Measurements from ENCODE around the gene RAB4B. TPM values are rescaled to one million over a fixed set of nuclear protein-coding genes. Genes with fewer than 3 reads are reported as not detected.

The RAB4B gene
- total and polyA plus RNA-seq, 2 donors (not counting 1 experiment from before 2014, with no cell fraction given): 108 to 141 TPM

- peaks cover 27 to 35% of the 10 kb centered on the region in 2 donors for H3K4me1 ChIP-seq (ENCODE audit: control insufficient read depth in 2 of 2, insufficient read depth in 2 of 2, low read length in 2 of 2)
- ChIA-PET CTCF (interaction anchor here (0.9 to 1.1 kb wide), 2 partner anchors 12 to 48 kb away, joined by 3 read pairs; no protein-coding TSS in a partner anchor), POLR2A (no interaction called here)
- no peaks in the 10 kb centered on the region for H3K9me3 Mint-ChIP-seq (ENCODE audit: insufficient read depth)
- DNase-seq (no peak), ATAC-seq (ENCODE audit: low read depth) (no peak)
- no peak overlapping the region for H3K9ac ChIP-seq (ENCODE audit: low read length)
- no peaks in the 10 kb centered on the region for H3K27me3 Mint-ChIP-seq
- no peak overlapping the region for H3K4me3 ChIP-seq (ENCODE audit: control extremely low read depth in 1 of 5, extremely low read depth in 1 of 5, insufficient read depth in 1 of 5, low read depth in 2 of 5, low read length in 4 of 5)
- no peaks in the 10 kb centered on the region for H3K9me3 ChIP-seq (ENCODE audit: control extremely low read depth in 1 of 3, control insufficient read depth in 2 of 3, insufficient read depth in 1 of 3, low read length in 2 of 3)
- 100% methylated on average over 1 of the region's 3 CpGs for WGBS (ENCODE audit: insufficient coverage)
- H3K79me2 ChIP-seq (ENCODE audit: control insufficient read depth, insufficient read depth, low read length): peaks cover 79% of the 10 kb centered on the region
- no peak overlapping the region for H3K4me3 Mint-ChIP-seq
- H2AFZ ChIP-seq (ENCODE audit: insufficient read depth, low read depth, low read length, poor library complexity, severe bottlenecking): no peak overlapping the region
- no peak overlapping the region for H3K27ac Mint-ChIP-seq
- H4K20me1 ChIP-seq (ENCODE audit: control insufficient read depth, insufficient read depth, low read length, poor library complexity, severe bottlenecking): peaks cover 91% of the 10 kb centered on the region
- TF ChIP-seq CTCF (IDR thresholded peaks at IDR 0.05): no peak
- TF ChIP-seq EZH2 (IDR thresholded peaks at IDR 0.05; ENCODE audit: borderline replicate concordance, insufficient read depth, low read depth, low read length, poor library complexity, severe bottlenecking): no peak
- no peak overlapping the region for H3K4me2 ChIP-seq (replicated peaks; ENCODE audit: low read depth, low read length, poor library complexity, severe bottlenecking)
- no peaks in the 10 kb centered on the region for H3K27me3 ChIP-seq (replicated peaks in 1 of 4; ENCODE audit: control extremely low read depth in 1 of 4, control insufficient read depth in 3 of 4, insufficient read depth in 4 of 4, low read length in 3 of 4)
- H3K36me3 ChIP-seq (replicated peaks in 1 of 2; ENCODE audit: control extremely low read depth in 1 of 2, control insufficient read depth in 1 of 2, extremely low read depth in 1 of 2, insufficient read depth in 2 of 2, low read length in 1 of 2): peaks cover 30 to 84% of the 10 kb centered on the region in 2 experiments
- intact Hi-C loops (cut with micrococcal nuclease): no loop called here
- H3K4me1 Mint-ChIP-seq: peaks cover 37% of the 10 kb centered on the region
- H3K27ac ChIP-seq (ENCODE audit: low read length in 2 of 2): no peak overlapping the region
Measured at GRCh38 chr19:40758491-40758890, 19.6 kb upstream of the RAB4B start.

- H3K4me2 ChIP-seq (replicated peaks; ENCODE audit: low read depth, low read length, poor library complexity, severe bottlenecking): no peak overlapping the region
- H3K36me3 ChIP-seq (replicated peaks in 1 of 2; ENCODE audit: control extremely low read depth in 1 of 2, control insufficient read depth in 1 of 2, extremely low read depth in 1 of 2, insufficient read depth in 2 of 2, low read length in 1 of 2): peaks cover 30 to 90% of the 10 kb centered on the region in 2 experiments
- no peak overlapping the region for H3K4me3 ChIP-seq (ENCODE audit: control extremely low read depth in 1 of 5, extremely low read depth in 1 of 5, insufficient read depth in 1 of 5, low read depth in 2 of 5, low read length in 4 of 5)
- H3K4me1 ChIP-seq (ENCODE audit: control insufficient read depth in 2 of 2, insufficient read depth in 2 of 2, low read length in 2 of 2): peaks cover 25 to 26% of the 10 kb centered on the region in 2 donors
- no peak overlapping the region for H3K4me3 Mint-ChIP-seq
- DNase-seq (no peak), ATAC-seq (ENCODE audit: low read depth) (no peak)
- no peaks in the 10 kb centered on the region for H3K9me3 ChIP-seq (ENCODE audit: control extremely low read depth in 1 of 3, control insufficient read depth in 2 of 3, insufficient read depth in 1 of 3, low read length in 2 of 3)
- H3K9me3 Mint-ChIP-seq (ENCODE audit: insufficient read depth): no peaks in the 10 kb centered on the region
- intact Hi-C loops (cut with micrococcal nuclease): no loop called here
- ChIA-PET POLR2A (no interaction called here), CTCF (no interaction called here)
- H3K27ac Mint-ChIP-seq: no peak overlapping the region
- H3K27me3 Mint-ChIP-seq: no peaks in the 10 kb centered on the region
- 98% methylated on average over 8 of the region's 13 CpGs for WGBS (ENCODE audit: insufficient coverage)
- H3K27ac ChIP-seq (ENCODE audit: low read length in 2 of 2): no peak overlapping the region
- peaks cover 93% of the 10 kb centered on the region for H4K20me1 ChIP-seq (ENCODE audit: control insufficient read depth, insufficient read depth, low read length, poor library complexity, severe bottlenecking)
- TF ChIP-seq CTCF (IDR thresholded peaks at IDR 0.05) (no peak), EZH2 (IDR thresholded peaks at IDR 0.05; ENCODE audit: borderline replicate concordance, insufficient read depth, low read depth, low read length, poor library complexity, severe bottlenecking) (no peak)
- H2AFZ ChIP-seq (ENCODE audit: insufficient read depth, low read depth, low read length, poor library complexity, severe bottlenecking): no peak overlapping the region
- H3K9ac ChIP-seq (ENCODE audit: low read length): no peak overlapping the region
- H3K4me1 Mint-ChIP-seq: peaks cover 35% of the 10 kb centered on the region
- H3K79me2 ChIP-seq (ENCODE audit: control insufficient read depth, insufficient read depth, low read length): peaks cover 74% of the 10 kb centered on the region
- H3K27me3 ChIP-seq (replicated peaks in 1 of 4; ENCODE audit: control extremely low read depth in 1 of 4, control insufficient read depth in 3 of 4, insufficient read depth in 4 of 4, low read length in 3 of 4): no peaks in the 10 kb centered on the region
Measured at GRCh38 chr19:40759352-40759751, 18.7 kb upstream of the RAB4B start.

Data from B cell (primary cell).